Astrocyte of the spinal cord (primary cell): ENCODE measurements around the gene CD36.

ENCODE experiments used
- DNase-seq: peaks from one replicate; pipeline ENCODE4 v3.0.0; 2011; ENCODE audit warnings: low read depth, low spot score
- H3K4me3 ChIP-seq: 2 replicates; pipeline ENCODE4 v1.5.1; 2011; ENCODE audit warnings: low read depth, mild to moderate bottlenecking, low read length, moderate library complexity
- CTCF ChIP-seq: IDR thresholded peaks from 2 replicates; pipeline ENCODE4 v1.5.1; 2012; ENCODE audit warnings: low read depth, mild to moderate bottlenecking, low read length, inconsistent platforms
- in situ Hi-C: cut with HindIII; loops from 2 replicates; pipeline ENCODE4 v1.10.0; 2017; ENCODE audit warnings: low sequenced_read_pairs

CD36 gene

GRCh38 chr7:80639011-80639410 is 569 bp downstream of the CD36 start:
- H3K4me3 ChIP-seq, result no peak overlapping the region
- no peak for DNase-seq
- in situ Hi-C loops, result no loop called here
- TF ChIP-seq CTCF, result no peak

- in situ Hi-C loops, result no loop called here
- TF ChIP-seq CTCF, result no peak
These were observed 2.4 kb downstream of the CD36 start for GRCh38 chr7:80640846-80641245.

GRCh38 chr7:80641548-80641947 is 3.1 kb downstream of the CD36 start:
- in situ Hi-C loops, result no loop called here
- no peak for DNase-seq
- no peak for TF ChIP-seq CTCF
- H3K4me3 ChIP-seq, result no peak overlapping the region

More at GRCh38 chr7:80640846-80641245, 2.4 kb downstream of the CD36 start:
- DNase-seq, result peak; percentile 61
- no peak overlapping the region for H3K4me3 ChIP-seq

GRCh38 chr7:80642871-80643270 is 4.4 kb downstream of the CD36 start:
- no peak overlapping the region for H3K4me3 ChIP-seq
- in situ Hi-C loops, result no loop called here
- no peak for DNase-seq
- no peak for TF ChIP-seq CTCF

- in situ Hi-C loops, result no loop called here
- no peak for DNase-seq
- H3K4me3 ChIP-seq, result no peak overlapping the region
- no peak for TF ChIP-seq CTCF
These were observed 5.0 kb downstream of the CD36 start for GRCh38 chr7:80643336-80643915.

GRCh38 chr7:80644054-80644453 is 5.6 kb downstream of the CD36 start:
- DNase-seq, result no peak
- in situ Hi-C loops, result no loop called here
- TF ChIP-seq CTCF, result no peak
- no peak overlapping the region for H3K4me3 ChIP-seq
